ENCODE results near the gene SLC52A3. TPM values are rescaled to one million over a fixed set of nuclear protein-coding genes. Genes with fewer than 3 reads are reported as not detected.
A peak's percentile ranks its signal among the peaks of the same experiment; 100 is the strongest.
"Not testable (repeated sequence)": the region's sequence is repeated elsewhere in the genome, so short reads cannot be mapped to it uniquely, and the experiment has no call there.

SLC52A3 gene
- 0.57 and 1.3 TPM in 2 replicates for total RNA-seq (2014; rRNA removed; shearing (Covaris generic))

- peak; percentile 79 for DNase-seq (ENCODE audit: low read depth)
Observed at GRCh38 chr20:768426-768978, at the start of gene SLC52A3. Gene SLC52A3 (minus strand): TSS chr20:768500. CDS start chr20:765774, 2,726 bp downstream.

- DNase-seq (ENCODE audit: low read depth) = peak; percentile 67
Observed at GRCh38 chr20:815914-816606, 47.8 kb upstream of the SLC52A3 start.

- no peak for DNase-seq (ENCODE audit: low read depth)
Observed at GRCh38 chr20:815226-815625, 46.9 kb upstream of the SLC52A3 start.

- no peak for DNase-seq (ENCODE audit: low read depth)
Observed at GRCh38 chr20:813390-813789, 45.1 kb upstream of the SLC52A3 start.

GRCh38 chr20:812435-812814 lies 44.1 kb upstream of the SLC52A3 start:
- not testable (repeated sequence) for DNase-seq (ENCODE audit: low read depth)

GRCh38 chr20:811776-812434 lies 43.6 kb upstream of the SLC52A3 start:
- not testable (repeated sequence) for DNase-seq (ENCODE audit: low read depth)

GRCh38 chr20:805713-806112 lies 37.4 kb upstream of the SLC52A3 start:
- peak; percentile 32 for DNase-seq (ENCODE audit: low read depth)

GRCh38 chr20:801678-802077 lies 33.4 kb upstream of the SLC52A3 start:
- no peak for DNase-seq (ENCODE audit: low read depth)

GRCh38 chr20:800026-800425 lies 31.7 kb upstream of the SLC52A3 start:
- not testable (repeated sequence) for DNase-seq (ENCODE audit: low read depth)

- DNase-seq (ENCODE audit: low read depth) = not testable (repeated sequence)
Observed at GRCh38 chr20:798746-799145, 30.4 kb upstream of the SLC52A3 start.

GRCh38 chr20:796921-797320 lies 28.6 kb upstream of the SLC52A3 start:
- no peak for DNase-seq (ENCODE audit: low read depth)

GRCh38 chr20:792248-792647 lies 23.9 kb upstream of the SLC52A3 start:
- DNase-seq (ENCODE audit: low read depth) = no peak

- DNase-seq (ENCODE audit: low read depth) = no peak
Observed at GRCh38 chr20:791056-791455, 22.8 kb upstream of the SLC52A3 start.

- DNase-seq (ENCODE audit: low read depth) = no peak
Observed at GRCh38 chr20:787825-788224, 19.5 kb upstream of the SLC52A3 start.

GRCh38 chr20:779771-780170 lies 11.5 kb upstream of the SLC52A3 start:
- DNase-seq (ENCODE audit: low read depth) = no peak

- DNase-seq (ENCODE audit: low read depth) = no peak
Observed at GRCh38 chr20:776165-776564, 7.9 kb upstream of the SLC52A3 start.

- DNase-seq (ENCODE audit: low read depth) = no peak
Observed at GRCh38 chr20:775679-776135, 7.4 kb upstream of the SLC52A3 start.

GRCh38 chr20:774660-775057 lies 6.4 kb upstream of the SLC52A3 start:
- no peak for DNase-seq (ENCODE audit: low read depth)

- peak; percentile 26 for DNase-seq (ENCODE audit: low read depth)
Observed at GRCh38 chr20:774016-774659, 5.8 kb upstream of the SLC52A3 start.

GRCh38 chr20:772806-773205 lies 4.5 kb upstream of the SLC52A3 start:
- no peak for DNase-seq (ENCODE audit: low read depth)

- DNase-seq (ENCODE audit: low read depth) = peak; percentile 22
Observed at GRCh38 chr20:771741-772464, 3.6 kb upstream of the SLC52A3 start.

- DNase-seq (ENCODE audit: low read depth) = no peak
Observed at GRCh38 chr20:770691-771090, 2.4 kb upstream of the SLC52A3 start.

Measured in M059J (cell line).